Astrocyte of the cerebellum (primary cell): ENCODE measurements around the gene EFNB2.
A peak's percentile ranks its signal among the peaks of the same experiment; 100 is the strongest.

Source experiments
- DNase-seq: peaks from one replicate; pipeline ENCODE4 v3.0.0-alpha.2; 2011; ENCODE audit warnings: low read depth
- H3K4me3 ChIP-seq: 2 replicates; pipeline ENCODE4 v1.5.1; 2011; ENCODE audit warnings: mild to moderate bottlenecking, low read depth, low read length, moderate library complexity
- in situ Hi-C: cut with HindIII; loops from 2 replicates; pipeline ENCODE4 v1.10.0; 2017; ENCODE audit warnings: low sequenced_read_pairs
- TF ChIP-seq, protein P1 (sequence below): IDR thresholded peaks from 2 replicates; pipeline ENCODE4 v1.5.1; 2012; ENCODE audit warnings: low read length, low read depth, moderate library complexity, mild to moderate bottlenecking; ENCODE audit errors: missing control alignments

The EFNB2 gene

DNA sequence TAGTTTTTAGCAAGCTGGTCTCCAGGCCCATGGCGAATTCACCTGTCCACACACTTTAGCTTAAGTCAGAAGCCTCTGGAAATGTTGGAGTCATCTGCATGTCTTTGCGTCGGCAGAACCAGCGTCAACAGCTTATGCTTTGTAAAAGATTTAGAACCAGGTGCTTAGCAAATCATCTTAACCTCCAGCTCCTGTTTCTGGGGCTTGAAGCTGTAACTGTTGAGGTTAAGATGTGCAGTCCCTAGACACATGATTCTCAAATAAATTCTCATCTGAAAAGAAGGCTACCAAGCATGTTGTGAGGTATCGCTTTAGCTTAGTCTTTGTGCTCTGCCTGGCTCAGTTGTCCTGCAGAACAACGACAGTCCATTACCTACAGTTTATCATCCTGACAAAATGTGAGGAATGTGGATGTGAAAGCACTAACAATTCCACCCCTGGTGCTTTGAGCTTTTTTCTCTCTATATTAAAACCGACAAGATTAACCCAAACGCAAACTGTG lies 4.4 kb downstream of the EFNB2 start:
- no peak for DNase-seq
- H3K4me3 ChIP-seq, result peak overlapping the region; percentile 74
- TF ChIP-seq, protein P1, sequence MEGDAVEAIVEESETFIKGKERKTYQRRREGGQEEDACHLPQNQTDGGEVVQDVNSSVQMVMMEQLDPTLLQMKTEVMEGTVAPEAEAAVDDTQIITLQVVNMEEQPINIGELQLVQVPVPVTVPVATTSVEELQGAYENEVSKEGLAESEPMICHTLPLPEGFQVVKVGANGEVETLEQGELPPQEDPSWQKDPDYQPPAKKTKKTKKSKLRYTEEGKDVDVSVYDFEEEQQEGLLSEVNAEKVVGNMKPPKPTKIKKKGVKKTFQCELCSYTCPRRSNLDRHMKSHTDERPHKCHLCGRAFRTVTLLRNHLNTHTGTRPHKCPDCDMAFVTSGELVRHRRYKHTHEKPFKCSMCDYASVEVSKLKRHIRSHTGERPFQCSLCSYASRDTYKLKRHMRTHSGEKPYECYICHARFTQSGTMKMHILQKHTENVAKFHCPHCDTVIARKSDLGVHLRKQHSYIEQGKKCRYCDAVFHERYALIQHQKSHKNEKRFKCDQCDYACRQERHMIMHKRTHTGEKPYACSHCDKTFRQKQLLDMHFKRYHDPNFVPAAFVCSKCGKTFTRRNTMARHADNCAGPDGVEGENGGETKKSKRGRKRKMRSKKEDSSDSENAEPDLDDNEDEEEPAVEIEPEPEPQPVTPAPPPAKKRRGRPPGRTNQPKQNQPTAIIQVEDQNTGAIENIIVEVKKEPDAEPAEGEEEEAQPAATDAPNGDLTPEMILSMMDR, result no peak
- in situ Hi-C loops, result loop anchor here (10.0 kb wide), 1 partner anchor 1766 kb away; no protein-coding TSS in a partner anchor

DNA sequence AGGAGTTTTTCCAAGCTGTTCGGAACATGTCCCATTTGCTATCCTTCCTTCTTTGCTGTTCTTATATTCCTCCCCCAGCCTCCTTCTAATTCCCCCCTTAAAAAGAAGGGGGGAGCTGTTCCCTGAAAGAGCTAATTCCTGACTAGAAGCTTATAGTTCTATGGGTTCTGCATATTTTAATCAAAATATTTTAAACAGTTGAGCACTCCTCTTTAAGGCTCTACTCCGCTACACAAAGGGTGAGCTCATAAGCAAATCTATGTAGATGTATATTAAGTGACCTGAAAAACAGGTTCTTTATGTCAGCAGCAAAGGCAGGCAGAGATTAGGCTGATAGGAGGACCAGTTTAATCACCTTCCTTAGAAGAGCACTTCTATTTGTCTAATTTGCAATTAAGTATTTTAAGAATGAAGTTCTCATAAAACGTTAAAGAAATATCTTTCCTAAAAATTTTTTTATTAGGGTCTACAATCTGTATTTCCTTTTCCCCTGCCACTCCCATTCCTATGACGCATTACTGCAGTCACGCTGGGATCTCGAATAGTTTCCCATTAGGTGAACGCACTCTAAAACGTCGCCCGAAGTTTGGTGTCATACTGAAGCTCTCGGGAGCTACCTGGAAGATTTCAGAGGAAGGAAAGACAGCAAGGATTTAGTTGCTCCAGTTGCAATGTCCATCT lies 5.2 kb downstream of the EFNB2 start:
- H3K4me3 ChIP-seq, result peak overlapping the region; percentile 74
- DNase-seq, result no peak
- in situ Hi-C loops, result loop anchor here (10.0 kb wide), 1 partner anchor 1766 kb away; no protein-coding TSS in a partner anchor

DNA sequence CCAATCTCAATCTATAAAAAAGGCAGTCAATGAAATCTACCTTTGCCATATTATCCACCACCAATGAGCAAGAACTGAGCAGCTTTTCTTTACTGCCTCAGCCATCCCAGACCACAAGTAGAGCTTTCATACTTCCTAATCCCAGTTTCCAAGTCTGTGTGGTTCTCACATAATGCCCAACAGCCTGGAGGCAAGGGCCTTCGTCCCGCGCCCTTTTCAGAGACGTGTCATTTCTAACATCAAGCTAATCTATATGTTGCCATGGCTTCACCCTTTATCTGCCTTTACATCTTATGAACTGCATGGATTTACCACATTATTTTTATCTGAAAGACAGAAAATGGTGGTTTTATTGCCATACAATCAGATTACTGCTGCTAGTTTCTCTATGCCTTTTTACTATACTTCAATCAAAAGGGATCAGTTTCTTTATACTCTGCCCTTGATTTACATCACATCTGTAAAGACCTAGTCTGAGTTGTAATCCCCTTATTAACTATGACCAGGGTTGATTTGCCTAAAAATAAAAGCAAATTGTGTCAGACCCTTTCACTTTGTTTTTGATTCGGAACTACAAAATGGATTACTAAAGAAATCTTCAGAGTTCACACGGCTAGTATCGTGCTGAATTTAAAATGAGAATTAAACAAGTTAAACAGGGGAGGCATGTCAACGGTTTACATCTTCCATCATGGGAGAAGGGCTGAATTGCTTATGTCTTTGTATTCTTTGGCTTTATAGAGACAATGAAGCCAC lies 5.9 kb downstream of the EFNB2 start:
- H3K4me3 ChIP-seq, result peak overlapping the region; percentile 5
- TF ChIP-seq, protein P1, result no peak
- no peak for DNase-seq
- in situ Hi-C loops, result loop anchor here (10.0 kb wide), 1 partner anchor 1765 kb away; no protein-coding TSS in a partner anchor

More for the DNA sequence above, 5.2 kb downstream of the EFNB2 start:
- TF ChIP-seq, protein P1, result no peak

DNA sequence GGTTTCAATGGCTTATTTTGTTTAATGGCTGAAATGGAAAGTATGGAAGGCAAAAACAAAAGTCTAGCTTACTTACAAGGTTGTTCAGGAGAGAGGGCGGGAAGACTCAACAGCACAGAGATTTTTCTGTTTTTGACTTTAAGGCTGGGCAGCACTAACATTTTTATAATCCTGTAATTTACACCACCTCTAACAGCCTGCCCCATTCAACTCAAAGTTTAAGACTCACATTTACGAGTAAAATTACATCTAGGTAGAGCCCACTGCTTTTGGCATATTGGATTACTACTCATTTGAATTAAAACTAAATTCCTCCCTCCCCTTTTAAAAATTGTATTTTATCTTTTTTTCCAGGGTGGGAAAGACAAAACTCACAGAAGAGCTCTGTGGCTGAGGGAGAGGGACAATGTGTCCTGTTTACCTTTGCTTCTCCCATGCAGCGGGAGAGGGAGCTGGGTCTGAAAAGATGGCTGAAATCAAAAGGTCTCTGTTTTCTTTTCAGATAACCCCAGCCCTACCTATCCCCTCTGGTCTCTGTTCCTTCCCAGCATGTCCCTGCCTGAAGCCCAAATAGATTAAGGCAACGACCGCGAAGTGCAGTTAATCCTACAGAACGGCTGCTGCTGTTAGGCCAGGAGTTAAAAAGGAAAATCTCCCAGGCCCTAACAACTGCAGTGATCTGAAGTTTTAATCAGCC lies 6.6 kb downstream of the EFNB2 start:
- DNase-seq, result no peak
- H3K4me3 ChIP-seq, result no peak overlapping the region
- TF ChIP-seq, protein P1, result no peak
- in situ Hi-C loops, result no loop called here

DNA sequence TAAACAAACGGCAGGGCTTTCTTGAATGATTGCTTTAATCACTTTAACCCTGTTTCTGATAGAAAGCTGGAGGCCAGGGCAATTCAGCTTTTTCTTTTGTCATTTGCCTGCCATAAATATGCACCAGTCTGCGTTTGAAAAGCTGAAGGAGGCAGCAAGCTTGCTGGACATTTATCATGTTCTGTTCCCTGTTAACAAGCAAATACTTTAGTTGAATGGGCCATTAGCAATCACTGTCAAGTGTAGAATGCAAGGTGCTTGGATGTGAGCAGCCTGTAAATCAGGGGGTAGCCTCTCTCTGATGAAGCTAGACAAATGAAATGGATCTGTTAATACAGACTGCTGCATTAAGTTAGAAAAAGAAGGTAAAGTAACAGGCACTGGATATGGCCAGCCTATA lies 7.6 kb downstream of the EFNB2 start:
- H3K4me3 ChIP-seq, result no peak overlapping the region
- TF ChIP-seq, protein P1, result no peak
- DNase-seq, result no peak
- in situ Hi-C loops, result no loop called here

DNA sequence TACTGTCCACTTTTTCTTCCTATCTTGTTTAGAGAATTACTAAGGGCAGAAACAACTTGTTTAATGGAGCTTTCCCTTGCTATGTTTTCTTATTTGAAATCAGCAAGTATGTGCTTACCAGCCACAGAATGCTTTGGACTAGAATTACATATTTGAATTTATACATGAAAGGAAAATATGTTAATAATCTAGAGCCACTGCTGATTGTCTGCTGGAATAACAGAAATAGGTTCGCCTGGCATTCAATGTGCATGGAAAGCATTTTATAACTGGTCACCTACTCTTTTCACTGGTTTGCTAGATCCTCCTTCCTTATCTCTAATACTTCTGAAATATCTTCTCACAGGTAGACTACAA lies 8.0 kb downstream of the EFNB2 start:
- in situ Hi-C loops, result no loop called here
- no peak for DNase-seq
- TF ChIP-seq, protein P1, result no peak
- H3K4me3 ChIP-seq, result no peak overlapping the region
